HG03097 (cell line): Measurements from ENCODE around the gene HES3.
"Not testable (repeated sequence)": the region's sequence is repeated elsewhere in the genome, so short reads cannot be mapped to it uniquely, and the experiment has no call there.

ENCODE experiments used
- ATAC-seq: cut with Tn5 transposase; IDR thresholded peaks from one replicate; pipeline ENCODE4 v1.9.1; 2021; ENCODE audit not compliant: unreplicated experiment, low FRiP score

HES3 gene

DNA sequence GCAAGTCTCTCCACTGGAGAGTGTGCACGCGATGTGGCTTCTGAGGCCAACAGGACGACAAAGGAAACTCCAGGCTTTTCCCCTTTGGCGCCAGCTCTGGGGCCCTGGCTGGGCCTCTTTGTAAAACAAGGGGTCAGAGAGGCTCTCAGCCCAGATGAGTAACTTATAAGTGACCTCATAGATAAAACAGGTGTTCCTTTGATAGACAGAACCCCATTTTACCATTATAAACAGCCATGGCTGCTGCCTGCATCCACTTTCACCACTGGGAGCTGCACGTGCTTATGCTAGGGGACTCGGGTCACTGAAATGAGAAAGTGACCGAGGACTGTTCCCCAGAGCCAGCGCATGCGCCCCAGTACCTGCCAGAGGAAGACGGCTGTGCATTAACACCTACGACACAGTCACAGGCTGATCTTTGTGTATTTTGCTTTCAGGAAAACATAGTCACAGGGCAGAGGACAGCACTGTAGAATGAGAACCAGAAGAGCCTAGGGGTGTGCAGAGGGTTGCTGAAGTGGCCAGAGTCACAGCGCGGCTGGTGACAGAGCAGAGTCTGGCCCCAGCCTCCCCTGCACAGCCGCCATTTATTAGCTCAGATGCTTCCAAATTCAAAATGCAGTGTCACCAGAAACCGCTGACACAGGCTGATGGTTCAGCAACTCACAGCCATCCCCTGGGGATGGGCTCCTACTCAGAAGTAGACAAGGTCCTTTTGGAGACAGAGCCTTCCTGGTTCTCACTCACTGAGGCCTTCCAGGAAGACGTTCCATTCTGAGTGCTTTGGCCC is 25.4 kb upstream of the HES3 start:
- no peak for ATAC-seq

DNA sequence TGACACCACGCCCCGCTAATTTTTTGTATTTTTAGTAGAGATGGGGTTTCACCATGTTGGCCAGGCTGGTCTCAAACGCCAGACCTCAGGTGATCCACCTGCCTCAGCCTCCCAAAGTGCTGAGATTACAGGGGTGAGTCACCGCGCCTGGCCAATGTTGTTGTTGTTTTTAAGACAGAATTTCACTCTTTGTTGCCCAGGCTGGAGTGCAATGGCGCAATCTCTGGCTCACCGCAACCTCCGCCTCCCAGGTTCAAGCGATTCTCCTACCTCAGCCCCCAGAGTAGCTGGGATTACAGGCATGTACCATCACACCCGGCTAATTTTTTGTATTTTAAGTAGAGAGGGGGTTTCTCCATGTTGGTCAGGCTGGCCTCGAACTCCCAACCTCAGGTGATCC is 24.3 kb upstream of the HES3 start:
- ATAC-seq = not testable (repeated sequence)

DNA sequence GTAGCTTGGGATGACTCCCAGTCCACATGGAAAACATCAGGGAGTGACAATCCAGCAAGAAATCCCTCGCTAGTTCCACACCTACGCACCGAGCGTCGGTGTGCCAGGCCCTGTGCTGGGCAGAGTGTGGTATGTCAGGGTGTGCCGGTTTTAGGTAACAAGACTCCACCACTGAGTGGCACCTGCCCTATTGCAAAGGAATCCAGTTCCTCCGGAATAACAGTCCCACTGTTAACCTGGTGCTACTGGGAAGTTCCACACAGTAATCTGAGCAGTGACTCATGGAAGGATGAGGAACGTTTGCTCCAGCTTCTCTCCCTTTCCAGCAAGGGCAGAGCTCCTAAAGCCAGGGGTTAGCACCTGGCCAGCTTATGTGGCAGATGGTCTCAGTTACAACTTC is 23.7 kb upstream of the HES3 start:
- ATAC-seq = no peak

DNA sequence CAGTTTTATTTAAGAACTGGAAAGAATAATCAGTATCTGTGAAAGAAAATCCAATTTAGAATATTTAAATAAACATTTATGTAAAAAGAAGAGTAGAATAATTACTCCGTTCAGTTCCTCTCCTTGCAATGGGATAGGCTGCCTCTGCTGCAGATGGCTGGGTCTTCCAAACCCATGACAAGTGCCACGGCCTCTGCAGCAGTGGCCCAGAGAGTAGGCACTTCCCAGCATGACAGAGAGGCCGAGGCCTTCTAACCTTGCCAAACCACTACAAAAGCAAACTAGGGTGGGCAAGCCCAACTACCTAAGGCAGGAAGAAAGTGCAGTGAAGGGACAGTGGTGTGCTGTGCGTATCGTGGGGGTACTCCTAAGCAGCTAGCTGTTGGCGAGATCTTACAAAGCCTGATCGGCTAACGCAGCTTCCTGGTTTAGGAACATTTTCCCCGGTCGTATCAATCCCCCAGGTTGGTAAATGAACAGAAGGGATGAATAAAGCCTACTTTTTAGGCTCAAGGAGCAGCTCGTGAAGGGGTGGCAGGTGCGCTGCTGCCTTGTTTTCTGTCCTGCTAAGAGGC is 22.7 kb upstream of the HES3 start:
- ATAC-seq = no peak

DNA sequence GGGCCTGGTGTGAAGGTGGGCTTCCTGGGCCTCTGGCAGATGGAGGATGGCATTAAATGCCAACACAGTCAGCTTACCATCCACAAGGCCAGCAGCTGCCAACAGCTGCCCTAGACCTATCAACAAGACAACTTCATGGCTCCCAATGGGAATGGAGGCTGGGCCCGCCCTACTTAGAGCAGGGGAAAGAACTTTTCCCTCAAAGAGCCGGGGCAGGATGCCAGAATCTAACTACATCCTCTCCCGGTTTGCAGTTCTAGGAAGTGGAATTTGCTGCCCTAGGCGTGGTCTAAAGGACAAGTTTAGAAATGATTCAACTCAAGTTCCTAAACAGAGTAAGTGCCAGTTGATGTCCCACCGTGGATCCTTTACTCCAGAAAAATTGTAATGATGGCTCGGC is 21.3 kb upstream of the HES3 start:
- ATAC-seq = no peak

DNA sequence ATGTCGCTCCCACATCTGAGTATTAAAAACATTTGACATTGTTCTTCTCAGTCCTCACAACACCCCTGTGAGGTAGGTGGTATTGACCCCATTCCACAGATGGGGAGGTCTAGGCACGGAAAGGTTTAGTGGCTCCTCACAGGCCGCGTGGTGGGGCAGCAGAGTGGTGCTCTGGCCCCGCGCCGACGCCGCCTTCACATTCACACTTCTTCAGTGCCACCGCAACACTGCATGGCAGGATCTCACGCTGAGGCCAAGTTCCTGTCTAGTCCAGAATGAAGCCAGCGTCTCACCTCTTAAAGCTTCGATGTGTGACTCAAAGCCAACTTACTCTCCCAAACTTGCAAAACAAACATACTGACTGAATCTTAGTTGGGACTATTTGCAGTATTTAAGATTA is 20.4 kb upstream of the HES3 start:
- no peak for ATAC-seq

DNA sequence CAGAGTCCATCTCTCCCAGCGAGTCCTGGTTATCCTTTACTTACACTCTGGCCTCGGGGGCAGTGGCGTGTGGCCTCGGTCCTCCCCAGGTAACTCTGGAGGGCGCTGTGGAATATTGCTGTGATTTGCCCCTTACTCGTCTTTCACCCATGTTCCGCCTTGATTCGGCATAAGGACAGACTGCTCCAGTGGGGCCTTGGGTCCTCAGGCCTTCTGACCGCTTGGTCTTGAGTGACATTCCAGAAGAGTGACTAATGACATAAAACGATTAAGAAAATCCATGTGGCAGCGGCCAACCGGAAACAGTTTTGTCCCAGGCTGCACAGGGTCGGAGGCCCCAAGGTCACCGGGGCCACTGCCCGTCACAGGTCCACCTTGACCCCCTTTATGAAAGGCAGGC is 19.3 kb upstream of the HES3 start:
- ATAC-seq = no peak

DNA sequence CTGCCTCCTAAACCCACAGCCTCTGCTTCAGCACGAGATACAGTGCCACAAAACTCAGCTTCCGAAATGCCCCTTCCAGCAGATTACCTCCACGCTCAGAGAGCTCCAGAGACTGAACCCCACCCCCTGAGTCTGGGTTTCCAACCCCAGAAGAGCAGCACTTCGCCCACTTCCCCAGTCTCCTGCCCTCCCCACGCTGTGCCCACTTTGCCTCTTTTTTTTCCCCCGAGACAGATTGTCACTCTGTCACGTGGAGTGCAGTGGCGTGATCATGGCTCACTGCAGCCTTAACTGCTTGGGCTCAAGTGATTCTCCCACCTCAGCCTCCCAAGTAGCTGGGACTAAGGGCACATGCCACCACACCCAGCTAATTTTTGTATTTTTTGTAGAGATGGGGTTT is 18.3 kb upstream of the HES3 start:
- no peak for ATAC-seq

DNA sequence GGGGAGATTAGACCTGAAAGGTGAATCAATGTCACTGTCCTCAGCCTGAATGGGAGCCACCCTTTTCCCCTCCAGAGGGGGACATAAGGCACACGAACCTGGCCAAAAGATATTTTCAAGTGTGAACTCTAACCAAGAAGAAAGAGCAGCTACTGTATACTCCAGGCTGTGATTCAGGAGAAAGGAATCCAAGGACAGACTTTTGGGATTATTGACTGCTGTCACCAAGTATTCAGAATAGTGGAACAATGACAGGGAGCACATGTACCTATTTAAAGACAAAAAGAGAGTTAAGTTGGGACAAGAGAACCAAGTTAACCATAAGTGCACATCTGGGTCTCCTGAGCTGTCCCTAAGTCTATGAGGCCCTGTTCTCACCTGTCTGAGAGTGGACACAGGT is 10.6 kb upstream of the HES3 start:
- no peak for ATAC-seq

DNA sequence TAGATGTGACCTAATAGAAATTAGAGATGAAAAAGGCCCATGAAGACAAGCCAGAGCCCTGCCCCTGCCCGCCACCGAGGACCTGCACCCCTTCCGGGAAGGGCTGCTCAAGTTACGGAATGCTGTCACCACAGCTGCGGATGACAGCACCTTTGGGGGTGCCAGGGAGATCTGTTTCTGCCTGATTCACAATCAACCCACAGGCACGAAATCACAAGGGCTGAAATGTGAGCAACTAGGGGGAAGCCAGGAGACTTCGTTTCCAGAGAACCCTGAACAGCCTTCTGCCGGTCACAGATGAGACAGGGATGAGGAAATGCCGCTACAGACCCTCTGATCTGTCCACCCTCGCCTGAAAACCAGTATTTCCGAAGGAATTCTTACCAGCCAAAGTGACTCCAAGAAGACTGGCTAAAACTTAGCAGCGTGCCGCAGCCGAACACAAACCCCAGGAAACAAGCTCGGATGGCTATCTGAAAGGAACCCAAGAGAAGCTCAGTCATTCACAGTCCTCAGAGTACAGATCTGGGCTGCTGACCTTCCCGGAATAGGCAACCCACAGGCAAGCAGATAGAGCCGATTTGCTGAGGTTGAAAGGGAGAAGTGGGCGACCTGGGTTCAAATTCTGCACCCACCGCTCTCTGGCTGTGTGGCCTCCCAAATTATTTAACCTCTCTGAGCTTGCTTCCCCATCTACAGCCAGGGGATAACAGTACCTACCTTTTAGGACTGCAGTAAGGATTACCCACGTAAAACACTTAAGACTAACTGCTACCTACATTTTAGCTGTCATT is 9.3 kb upstream of the HES3 start:
- ATAC-seq = no peak

DNA sequence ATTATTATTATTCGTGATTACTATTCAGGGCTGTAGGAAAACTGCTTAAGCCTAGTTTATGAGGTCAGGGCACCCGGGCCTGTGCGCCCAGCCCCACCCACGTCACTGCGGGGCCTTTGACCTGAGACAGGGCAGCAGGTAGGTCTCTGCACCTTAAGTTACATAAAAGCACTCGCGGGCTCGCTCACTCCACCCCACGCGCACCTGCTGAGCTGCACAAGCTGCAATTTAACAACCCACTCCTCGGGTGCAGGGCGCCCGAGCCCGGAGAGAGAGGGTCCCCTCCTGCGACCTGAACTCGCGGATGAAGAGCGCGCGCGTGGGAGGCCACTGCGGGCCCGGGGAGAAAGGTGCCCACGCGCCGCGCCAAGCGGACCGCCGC is 8.7 kb upstream of the HES3 start:
- peak; percentile 15 for ATAC-seq

DNA sequence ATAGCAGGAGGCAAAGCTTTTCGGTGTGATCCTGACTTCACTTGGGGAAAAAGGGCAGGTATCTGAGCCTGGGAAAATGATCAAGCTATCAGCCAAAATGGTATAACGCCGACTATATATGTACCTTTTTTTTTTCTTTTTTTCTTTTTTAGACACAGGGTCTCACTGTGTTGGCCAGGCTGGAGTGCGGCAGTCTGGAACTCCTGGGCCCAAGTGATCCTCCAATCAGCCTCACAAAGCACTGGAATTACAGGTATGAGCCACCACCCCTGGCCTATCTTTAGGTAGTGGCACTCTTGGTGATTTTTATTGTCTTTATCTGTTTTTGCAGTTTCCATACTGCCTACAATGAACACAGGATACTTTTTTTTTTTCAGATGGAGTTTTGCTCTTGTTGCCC is 6.9 kb upstream of the HES3 start:
- no peak for ATAC-seq

DNA sequence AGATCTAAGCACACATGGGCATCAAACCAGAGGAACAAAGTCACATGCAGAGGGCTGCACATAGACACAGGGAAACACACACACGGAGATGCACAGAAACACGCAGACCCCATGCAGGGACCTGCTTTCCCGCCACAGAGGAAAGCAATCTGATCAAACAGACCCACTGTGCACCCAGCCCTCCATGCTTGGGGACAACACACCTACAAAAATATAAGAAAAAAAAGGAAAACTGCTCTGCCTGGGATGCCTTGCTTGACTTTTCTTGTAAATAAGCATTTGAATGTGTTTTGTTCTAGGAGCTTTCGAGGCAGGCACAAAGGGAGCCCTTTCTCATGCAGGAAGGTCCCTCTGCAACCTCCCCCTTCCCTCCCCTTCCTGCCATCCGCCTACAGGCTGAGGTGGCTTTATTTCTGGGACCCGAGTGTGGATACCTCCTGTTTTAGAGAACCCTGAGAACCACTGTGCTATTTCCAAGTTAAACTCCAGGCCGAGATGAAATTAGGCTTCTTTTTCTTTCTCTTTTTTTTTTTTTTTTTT is 4.7 kb upstream of the HES3 start:
- ATAC-seq = no peak

DNA sequence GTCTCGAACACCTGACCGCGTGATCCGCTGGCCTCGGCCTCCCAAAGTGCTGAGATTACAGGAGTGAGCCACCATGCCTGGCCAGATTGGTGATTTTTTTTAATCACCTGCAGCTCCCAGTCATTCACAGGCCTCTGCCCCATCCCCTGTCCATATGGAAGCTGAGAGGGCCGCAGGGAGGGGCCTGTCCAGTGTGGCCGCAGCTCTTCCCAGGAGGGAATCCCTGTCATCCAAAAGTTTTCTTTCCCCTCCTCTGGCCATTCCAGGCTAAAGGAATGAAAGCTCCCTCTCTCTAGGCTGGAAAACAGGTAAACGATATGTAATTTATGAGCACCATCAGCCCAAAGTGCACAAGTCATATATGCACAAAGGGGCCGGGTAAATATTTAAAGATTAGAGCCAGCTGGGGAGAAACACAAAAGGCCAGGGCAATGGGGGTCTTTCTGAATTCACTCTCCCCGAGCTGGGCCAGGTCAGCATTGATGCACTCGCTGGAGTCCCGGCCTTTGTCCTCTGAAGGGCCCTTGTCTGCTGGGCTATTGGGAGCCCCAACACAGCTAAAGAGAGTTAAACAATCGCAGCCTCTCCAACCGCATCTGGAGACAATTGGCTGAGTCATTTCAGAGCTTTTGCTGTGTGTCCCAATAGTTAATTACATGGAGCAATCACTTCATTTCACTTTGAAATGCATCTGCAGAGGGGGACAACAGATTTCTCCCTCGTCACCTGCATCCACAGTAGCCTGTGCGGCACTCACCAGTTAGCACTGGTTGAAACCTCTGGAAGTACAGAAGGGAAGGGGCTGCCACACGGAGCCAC is 3.8 kb upstream of the HES3 start:
- no peak for ATAC-seq

DNA sequence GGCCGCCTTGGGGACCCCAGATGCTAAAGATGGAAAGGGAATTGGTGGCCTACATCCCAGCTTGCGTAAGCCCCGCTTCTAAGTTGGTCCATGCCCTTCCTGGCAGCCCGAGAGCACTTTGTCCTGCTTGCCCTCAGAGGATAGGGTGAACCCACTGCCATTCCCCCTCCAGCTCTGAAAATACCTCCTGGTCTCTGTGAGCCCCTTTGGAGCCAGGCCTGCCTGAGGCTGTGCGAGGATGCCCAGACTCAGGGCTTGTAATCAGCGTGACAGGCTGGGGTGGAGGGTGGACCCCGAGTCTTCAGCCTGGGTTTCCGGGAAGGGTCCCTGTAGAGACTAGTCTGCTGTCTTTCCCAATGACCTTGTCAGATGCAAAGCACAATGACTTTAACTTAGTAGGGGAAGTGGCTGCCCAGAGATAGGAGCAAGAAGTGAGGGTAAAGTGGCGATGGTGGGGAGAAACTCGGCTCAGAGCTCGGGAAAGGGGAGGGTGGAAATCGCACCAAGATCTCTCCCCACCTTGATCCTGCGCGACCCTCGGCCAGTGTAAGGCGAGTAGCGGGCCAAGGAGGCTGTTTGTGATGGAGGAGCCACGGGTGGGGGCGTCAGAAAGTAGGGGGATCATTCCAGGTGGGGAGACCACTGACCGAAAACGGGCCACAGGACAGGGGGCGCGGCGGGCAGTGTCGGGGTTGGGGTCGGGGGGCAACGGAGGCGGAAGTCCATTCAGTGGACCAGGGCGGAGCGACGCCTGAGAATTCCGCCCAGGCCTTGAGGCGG is 2.7 kb upstream of the HES3 start:
- no peak for ATAC-seq

DNA sequence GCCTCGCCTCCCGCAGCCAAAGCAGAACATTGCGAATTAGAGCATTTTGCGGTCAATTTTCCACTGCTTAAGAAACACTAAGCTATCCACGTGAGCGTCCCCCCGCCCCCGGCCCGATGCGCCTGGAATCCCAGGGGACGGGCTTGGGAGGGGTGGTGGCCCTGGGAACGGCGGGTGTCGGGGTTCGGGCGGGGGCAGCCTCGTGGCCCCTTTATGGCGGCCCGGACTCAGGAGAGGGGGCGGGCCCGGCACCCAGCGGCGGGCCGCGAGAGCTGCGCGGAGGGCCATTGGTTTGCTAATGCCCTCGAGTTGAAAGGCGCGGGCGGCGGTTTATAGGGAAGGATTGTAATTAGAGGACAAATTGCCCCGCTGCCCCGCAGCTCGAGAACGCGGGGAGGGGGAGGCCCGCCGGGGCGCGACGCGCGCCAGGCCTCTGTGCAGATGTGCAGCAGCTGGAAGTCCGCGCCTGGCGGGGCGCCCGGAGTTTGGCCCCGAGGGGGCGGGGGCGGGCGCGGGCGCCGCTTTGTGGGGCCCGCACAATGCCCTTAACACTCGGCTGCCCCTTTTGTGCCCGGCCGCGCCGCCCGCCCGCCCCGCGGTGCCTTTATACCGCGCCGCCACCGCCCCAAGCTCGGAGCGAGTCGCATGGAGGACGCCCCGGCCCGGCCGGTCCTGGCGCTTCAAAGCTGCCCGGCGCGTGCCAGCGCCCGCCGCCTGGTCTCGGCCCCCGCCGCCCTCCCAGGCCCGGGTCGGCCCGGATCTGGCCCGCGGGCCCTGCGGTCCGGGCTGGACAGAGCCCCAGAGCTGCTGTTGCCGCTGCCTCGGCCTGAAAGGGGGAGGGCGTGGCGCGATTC is 1.9 kb upstream of the HES3 start:
- no peak for ATAC-seq

DNA sequence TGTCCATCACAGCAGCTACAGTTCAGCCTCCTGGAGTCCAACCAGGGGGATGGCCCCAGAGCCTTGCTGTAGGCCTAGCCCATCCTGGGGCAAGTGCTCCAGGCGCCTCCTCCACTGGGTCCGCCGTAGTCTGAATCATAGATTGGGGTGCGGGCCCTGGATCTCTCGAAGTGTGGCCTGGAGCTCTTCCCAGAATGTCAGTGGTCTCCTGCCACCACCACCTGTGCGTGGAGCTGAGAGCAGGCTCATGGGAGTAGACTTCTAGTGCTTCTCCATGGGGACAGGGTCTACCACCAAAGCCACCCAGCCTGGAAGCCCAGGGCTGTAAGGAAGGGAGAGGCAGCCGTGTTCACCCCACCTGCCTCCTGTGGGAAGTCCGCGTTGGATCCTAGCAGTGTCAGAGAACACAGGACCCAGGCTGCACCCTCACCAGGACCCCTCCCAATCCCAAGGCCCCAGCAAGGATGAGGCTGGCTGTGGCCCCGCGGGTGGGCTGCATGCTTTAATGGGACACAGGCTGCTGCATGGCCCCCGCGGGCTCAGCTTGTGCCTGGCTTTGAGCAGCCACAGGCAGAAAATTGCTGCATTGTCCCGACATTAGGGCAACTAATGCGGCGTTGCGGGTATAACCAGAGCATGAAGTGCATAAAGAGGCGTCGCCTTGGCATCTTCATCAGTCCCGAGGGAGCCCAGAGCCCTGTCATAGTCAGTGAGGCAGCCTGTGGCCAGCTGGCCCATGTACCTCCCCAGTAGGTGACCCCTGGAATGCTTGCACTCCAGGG is 735 bp upstream of the HES3 start:
- no peak for ATAC-seq

DNA sequence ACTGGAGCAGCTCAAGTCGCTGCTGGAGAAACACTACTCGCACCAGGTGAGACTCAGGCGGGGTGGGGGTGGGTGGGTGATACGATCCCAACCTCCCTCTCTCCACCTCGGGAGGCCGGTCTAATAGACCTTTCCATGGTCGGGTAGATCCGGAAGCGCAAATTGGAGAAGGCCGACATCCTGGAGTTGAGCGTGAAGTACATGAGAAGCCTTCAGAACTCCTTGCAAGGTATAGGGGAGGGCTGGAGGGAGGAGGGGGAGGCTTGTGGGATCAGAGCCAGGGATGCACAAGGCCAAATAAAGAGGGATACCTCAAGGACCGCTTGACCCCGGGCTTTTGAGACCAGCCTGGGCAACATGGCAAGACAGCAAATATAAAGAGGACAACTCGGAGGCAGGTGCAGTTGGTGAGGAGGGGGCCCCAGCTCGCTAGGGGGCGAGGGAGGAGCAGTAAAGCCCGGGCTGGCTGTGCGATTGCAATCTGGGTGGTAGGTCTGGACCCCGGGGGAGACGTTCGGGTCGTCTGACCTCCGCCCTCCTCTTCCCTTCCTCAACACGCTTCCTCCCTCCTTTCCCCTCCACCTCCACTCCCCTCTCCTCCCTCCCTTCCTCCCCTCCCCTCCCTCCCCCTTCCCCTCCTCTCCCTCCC is 546 bp downstream of the HES3 start:
- no peak for ATAC-seq
